HCT116 (cell line): ENCODE results near the gene SNCA. TPM values are rescaled to one million over a fixed set of nuclear protein-coding genes. Genes with fewer than 3 reads are reported as not detected.

Source experiments
- total RNA-seq: library from RNA; stranded (reverse); gene quantifications from one replicate; pipeline ENCODE4 v1.2.1, GENCODE V29; 2021; ENCODE audit not compliant: unreplicated experiment

SNCA gene
- total RNA-seq, 1 experiment from 2014 or later = 1.0 TPM

Other genes starting within 250 kb of the SNCA start
- 0.12 TPM for gene MMRN1, start 57.7 kb upstream of the SNCA start, total RNA-seq